Esophagus (tissue), 2 donors: Measurements from ENCODE around the gene MYORG. TPM values are rescaled to one million over a fixed set of nuclear protein-coding genes. Genes with fewer than 3 reads are reported as not detected.

Experiments
- H3K27ac ChIP-seq, 2 donors: one replicate each; pipeline ENCODE4 v1.5.1; 2013; ENCODE audit warnings: low read depth in 2 of 2, mild to moderate bottlenecking in 2 of 2, inconsistent platforms in 1 of 2, low read length in 1 of 2, moderate library complexity in 1 of 2
- H3K27me3 ChIP-seq, 2 donors: one replicate each; pipeline ENCODE4 v1.6.1; 2013; ENCODE audit warnings: low read length in 2 of 2, control low read depth in 1 of 2, mild to moderate bottlenecking in 1 of 2; ENCODE audit not compliant: insufficient read depth in 2 of 2, control insufficient read depth in 1 of 2
- H3K36me3 ChIP-seq, 2 donors: one replicate each; pipeline ENCODE4 v1.6.1; 2013; ENCODE audit warnings: low read length in 1 of 2; ENCODE audit not compliant: control insufficient read depth in 2 of 2, insufficient read depth in 2 of 2
- H3K4me1 ChIP-seq, 2 donors: one replicate each; pipeline ENCODE4 v1.6.1; 2013; ENCODE audit warnings: low read length in 1 of 2; ENCODE audit not compliant: control insufficient read depth in 2 of 2, insufficient read depth in 2 of 2
- H3K4me3 ChIP-seq, 2 donors: one replicate each; pipeline ENCODE4 v1.5.1; 2013; ENCODE audit warnings: low read length in 2 of 2, mild to moderate bottlenecking in 2 of 2, low read depth in 1 of 2, moderate library complexity in 1 of 2
- H3K9me3 ChIP-seq, 2 donors: one replicate each; pipeline ENCODE4 v1.6.1; 2013; ENCODE audit warnings: mild to moderate bottlenecking in 2 of 2, low read depth in 1 of 2, low read length in 1 of 2, moderate library complexity in 1 of 2; ENCODE audit not compliant: control insufficient read depth in 2 of 2, insufficient read depth in 1 of 2
- WGBS, 2 donors: extraction: QIAGEN DNeasy Blood & Tissue Kit; methylation state at CpG; one replicate each; pipeline ENCODE4 v1.1.7; 2013; 5-methylcytosine and 5-hydroxymethylcytosine counted together
- polyA plus RNA-seq, 2 donors: library from polyadenylated mRNA; stranded (reverse); fragments of 200-250 nt; gene quantifications; one replicate each; pipeline ENCODE4 v1.2.3, GENCODE V29; 2013
- donor health status: healthy with polysubstance abuse.
- donor health status: Bipolar disorder and iron deficiency.

MYORG gene
- polyA plus RNA-seq, 2 donors: 2.5 to 3.6 TPM

GRCh38 chr9:34385561-34386230, 9.0 kb upstream of the MYORG start:
- Histone ChIP-seq H3K36me3 (no peaks in the 10 kb centered on the region), H3K27ac (no peak overlapping the region), H3K27me3 (no peaks in the 10 kb centered on the region), H3K4me3 (no peak overlapping the region), H3K9me3 (no peaks in the 10 kb centered on the region), H3K4me1 (peaks cover 5 to 9% of the 10 kb centered on the region in 2 donors)
- WGBS, 2 donors: 96 to 99% methylated on average over 6 of the region's 6 CpGs

DNA sequence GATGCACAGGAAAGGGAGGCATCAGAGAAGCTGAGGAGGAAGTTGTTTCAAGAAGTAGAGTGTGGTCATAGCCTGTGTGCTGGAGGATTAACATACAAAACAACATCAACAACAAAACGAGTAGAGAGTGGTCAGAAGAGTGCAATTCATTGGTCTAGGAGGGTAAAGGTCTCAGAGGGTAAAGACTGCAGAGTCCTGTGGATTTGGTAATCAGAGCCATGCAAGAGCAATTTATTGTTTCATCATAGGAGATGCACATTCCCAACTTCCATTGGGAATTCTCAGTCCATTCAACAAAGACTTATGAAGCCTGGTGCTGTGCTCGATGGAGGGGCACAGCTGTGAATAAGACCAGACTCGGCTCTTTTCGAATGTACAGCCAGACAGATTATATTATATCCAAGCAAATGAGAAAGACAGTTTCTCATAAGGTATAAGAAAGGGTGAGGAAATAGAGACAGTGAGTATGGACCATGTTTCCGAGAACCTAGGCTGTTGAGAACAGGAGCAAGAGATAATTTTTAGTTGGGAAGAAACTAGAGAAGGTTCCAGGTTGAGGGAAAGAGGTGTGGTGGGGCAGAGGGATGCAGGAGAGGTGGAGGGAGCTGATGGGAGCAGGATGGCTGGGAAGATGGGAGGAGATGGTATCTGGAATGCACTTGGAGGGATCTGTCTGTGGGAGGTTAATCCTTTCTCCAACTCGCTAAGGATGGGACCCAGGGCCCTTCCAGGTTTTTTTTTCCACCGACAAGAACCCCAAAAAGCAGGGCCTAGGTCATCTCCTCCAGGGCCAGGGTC, 7.9 kb upstream of the MYORG start:
- 79 to 80% methylated on average over 7 of the region's 7 CpGs for WGBS, 2 donors
- Histone ChIP-seq H3K27me3 (no peaks in the 10 kb centered on the region), H3K27ac (no peak overlapping the region)

GRCh38 chr9:34383904-34384303, 7.2 kb upstream of the MYORG start:
- no peaks in the 10 kb centered on the region for H3K36me3 ChIP-seq
- peaks cover 12 to 16% of the 10 kb centered on the region in 2 donors for H3K4me1 ChIP-seq
- H3K9me3 ChIP-seq: no peaks in the 10 kb centered on the region
- H3K4me3 ChIP-seq: no peak overlapping the region
- H3K27ac ChIP-seq: no peak overlapping the region
- H3K27me3 ChIP-seq: no peaks in the 10 kb centered on the region
- WGBS, 2 donors: 86 to 90% methylated on average over 4 of the region's 4 CpGs

More for the DNA sequence above, 7.9 kb upstream of the MYORG start:
- Histone ChIP-seq H3K9me3 (no peaks in the 10 kb centered on the region), H3K36me3 (no peaks in the 10 kb centered on the region), H3K4me1 (peaks cover 12 to 16% of the 10 kb centered on the region in 2 donors), H3K4me3 (no peak overlapping the region)

- Histone ChIP-seq H3K4me3 (no peak overlapping the region), H3K27ac (no peak overlapping the region), H3K27me3 (no peaks in the 10 kb centered on the region), H3K36me3 (no peaks in the 10 kb centered on the region), H3K4me1 (peaks cover 12 to 16% of the 10 kb centered on the region in 2 donors), H3K9me3 (no peaks in the 10 kb centered on the region)
- WGBS, 2 donors: 88 to 93% methylated on average over 3 of the region's 3 CpGs
Measured at GRCh38 chr9:34382879-34383278, 6.2 kb upstream of the MYORG start.

GRCh38 chr9:34382054-34382453, 5.4 kb upstream of the MYORG start:
- Histone ChIP-seq H3K27me3 (no peaks in the 10 kb centered on the region), H3K27ac (no peak overlapping the region), H3K9me3 (no peaks in the 10 kb centered on the region), H3K36me3 (no peaks in the 10 kb centered on the region), H3K4me1 (peaks cover 12 to 16% of the 10 kb centered on the region in 2 donors), H3K4me3 (no peak overlapping the region)
- WGBS, 2 donors: 82 to 90% methylated on average over 5 of the region's 5 CpGs

GRCh38 chr9:34381323-34381722, 4.6 kb upstream of the MYORG start:
- H3K36me3 ChIP-seq: no peaks in the 10 kb centered on the region
- H3K27ac ChIP-seq: peak overlapping the region in 1 of 2 donors; percentile 43
- no peaks in the 10 kb centered on the region for H3K9me3 ChIP-seq
- WGBS, 2 donors: 25 to 30% methylated on average over 16 to 17 of the region's 17 CpGs
- H3K4me3 ChIP-seq: peak overlapping the region; percentile 35 to 55
- peaks cover 12 to 16% of the 10 kb centered on the region in 2 donors for H3K4me1 ChIP-seq
- H3K27me3 ChIP-seq: no peaks in the 10 kb centered on the region

GRCh38 chr9:34380511-34381315, 4.0 kb upstream of the MYORG start:
- WGBS, 2 donors: 3 to 4% methylated on average over 55 to 59 of the region's 59 CpGs
- Histone ChIP-seq H3K9me3 (no peaks in the 10 kb centered on the region), H3K36me3 (no peaks in the 10 kb centered on the region), H3K27me3 (no peaks in the 10 kb centered on the region), H3K4me1 (peaks cover 12 to 16% of the 10 kb centered on the region in 2 donors), H3K4me3 (peak overlapping the region; percentile 35 to 55), H3K27ac (peak overlapping the region in 1 of 2 donors; percentile 63)

GRCh38 chr9:34380034-34380510, 3.4 kb upstream of the MYORG start:
- H3K27ac ChIP-seq: peak overlapping the region in 1 of 2 donors; percentile 63
- H3K9me3 ChIP-seq: no peaks in the 10 kb centered on the region
- 32 to 37% methylated on average over 24 of the region's 24 CpGs for WGBS, 2 donors
- H3K4me1 ChIP-seq: peaks cover 12 to 17% of the 10 kb centered on the region in 2 donors
- no peaks in the 10 kb centered on the region for H3K36me3 ChIP-seq
- H3K4me3 ChIP-seq: peak overlapping the region; percentile 35 to 57
- H3K27me3 ChIP-seq: no peaks in the 10 kb centered on the region

DNA sequence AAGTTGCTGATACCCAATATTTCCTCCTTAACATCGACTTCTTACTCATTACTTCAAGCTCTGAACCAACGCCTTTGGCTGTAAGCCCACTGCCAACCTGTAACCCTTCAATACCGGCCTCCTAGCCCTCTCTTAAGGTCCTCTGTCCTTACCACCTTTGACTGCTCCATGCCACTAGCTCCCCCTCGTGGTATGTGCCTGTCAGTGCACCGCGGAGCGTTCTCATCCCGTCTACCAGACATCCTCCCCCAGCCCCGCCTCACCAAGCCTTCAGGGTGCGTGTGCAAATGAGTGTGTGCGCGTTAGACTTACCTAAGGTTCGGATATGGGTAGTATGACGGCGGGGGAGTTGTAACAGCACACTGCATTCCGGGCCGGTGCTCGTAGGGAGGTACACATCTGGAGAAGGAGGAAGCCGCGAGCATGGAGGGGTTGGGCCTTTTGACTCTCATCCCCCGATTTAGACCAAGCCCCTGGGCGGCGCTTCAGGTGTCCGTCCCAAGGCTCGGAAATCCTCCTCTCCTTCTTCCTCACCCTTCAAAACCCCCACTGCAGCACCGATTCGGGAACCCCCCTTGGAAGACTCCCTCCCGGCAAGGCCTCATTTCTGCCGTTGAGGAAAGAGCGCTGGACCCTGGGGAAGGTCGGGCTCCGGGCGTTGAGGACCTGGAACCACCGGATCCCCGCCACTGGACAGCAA, 2.8 kb upstream of the MYORG start:
- H3K9me3 ChIP-seq: no peaks in the 10 kb centered on the region
- H3K4me1 ChIP-seq: peaks cover 12 to 19% of the 10 kb centered on the region in 2 donors
- H3K27me3 ChIP-seq: no peaks in the 10 kb centered on the region
- 7 to 9% methylated on average over 35 of the region's 35 CpGs for WGBS, 2 donors
- H3K36me3 ChIP-seq: no peaks in the 10 kb centered on the region
- H3K4me3 ChIP-seq: peak overlapping the region; percentile 35 to 57
- peak overlapping the region; percentile 14 to 63 for H3K27ac ChIP-seq
